ENCODE results near the gene C1QTNF5. TPM values are rescaled to one million over a fixed set of nuclear protein-coding genes. Genes with fewer than 3 reads are reported as not detected.

C1QTNF5 gene
- total and polyA plus RNA-seq, 2 experiments from 2014 or later, result 4.5 to 27.9 TPM

DNA sequence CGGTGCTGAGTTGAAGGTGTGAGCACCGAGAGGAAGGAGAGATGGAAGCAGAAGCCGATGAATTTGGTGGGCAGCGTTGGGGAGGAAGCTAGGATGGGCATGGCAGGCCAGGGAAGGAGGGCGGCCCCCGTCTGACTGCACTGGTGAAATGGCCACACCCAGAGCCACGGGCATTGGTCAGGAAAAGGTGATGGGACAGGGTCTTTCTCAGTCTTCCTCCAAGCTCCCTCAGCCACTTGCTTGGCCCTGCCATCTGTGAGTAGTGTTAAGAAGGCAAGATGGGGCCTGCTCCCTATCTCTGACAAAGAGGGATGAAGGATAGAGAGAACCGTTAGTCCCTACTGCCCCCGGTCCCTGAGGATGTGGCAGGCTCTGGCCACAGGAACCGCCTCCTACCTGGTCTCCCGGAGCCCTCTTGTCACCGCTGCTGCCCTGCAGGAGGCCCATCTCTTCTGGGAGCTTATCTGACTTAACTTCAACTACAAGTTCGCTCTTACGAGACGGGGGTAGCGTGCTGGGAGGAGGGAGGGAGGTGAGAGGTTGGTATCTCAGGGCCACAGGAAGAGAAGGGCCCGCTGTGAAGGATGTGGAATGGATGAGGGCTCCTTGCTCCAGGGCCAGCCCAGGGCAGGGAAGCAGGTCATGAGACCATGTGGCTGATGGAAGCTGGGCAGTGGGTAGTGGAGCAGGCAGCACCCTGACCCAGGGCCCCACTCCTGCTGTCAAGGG is 30.6 kb downstream of the C1QTNF5 start:
- 78 to 82% methylated on average over 17 of the region's 17 CpGs for WGBS, 2 experiments (ENCODE audit: low coverage in 1 of 2, low lambda C conversion rate in 2 of 2, missing lambda C conversion rate in 2 of 2)
- DNase-seq, result no peak
- no peak overlapping the region for H3K4me2 ChIP-seq (ENCODE audit: unreplicated experiment)
- no peaks in the 10 kb centered on the region for H3K79me2 ChIP-seq (ENCODE audit: insufficient read depth)
- no peaks in the 10 kb centered on the region for H3K36me3 ChIP-seq (ENCODE audit: low read depth)
- H2AFZ ChIP-seq, result no peak overlapping the region
- no peaks in the 10 kb centered on the region for H3K9me2 ChIP-seq (ENCODE audit: insufficient read depth)
- H3K4me1 ChIP-seq (ENCODE audit: insufficient read depth), result peaks cover 8% of the 10 kb centered on the region; the same call in 1 of the 2 replicates
- no peak for TF ChIP-seq EZH2phosphoT487 (IDR thresholded peaks at IDR 0.05; ENCODE audit: insufficient read depth, low read depth)
- no peak for TF ChIP-seq EZH2 (IDR thresholded peaks at IDR 0.05; ENCODE audit: insufficient read depth, poor library complexity, severe bottlenecking)
- no peak overlapping the region for H3K4me3 ChIP-seq
- no peaks in the 10 kb centered on the region for H3K27me3 ChIP-seq (replicated peaks; ENCODE audit: insufficient read depth)
- no peak overlapping the region for H3K27ac ChIP-seq
- in situ Hi-C loops (cut with MboI), result no loop called here
- 0 out of 2 replicates have a peak, but pooled peaks cover 17% of the 10 kb centered on the region for H3F3A ChIP-seq (ENCODE audit: insufficient read depth)
- H4K20me1 ChIP-seq (ENCODE audit: insufficient read depth), result no peaks in the 10 kb centered on the region
- no peaks in the 10 kb centered on the region for H3K9me3 ChIP-seq (ENCODE audit: low read depth)
- H3K9ac ChIP-seq, result no peak overlapping the region

GRCh38 chr11:119309411-119309810 is 31.3 kb downstream of the C1QTNF5 start:
- in situ Hi-C loops (cut with MboI), result no loop called here
- H3K36me3 ChIP-seq (ENCODE audit: low read depth), result no peaks in the 10 kb centered on the region
- no peak for DNase-seq

DNA sequence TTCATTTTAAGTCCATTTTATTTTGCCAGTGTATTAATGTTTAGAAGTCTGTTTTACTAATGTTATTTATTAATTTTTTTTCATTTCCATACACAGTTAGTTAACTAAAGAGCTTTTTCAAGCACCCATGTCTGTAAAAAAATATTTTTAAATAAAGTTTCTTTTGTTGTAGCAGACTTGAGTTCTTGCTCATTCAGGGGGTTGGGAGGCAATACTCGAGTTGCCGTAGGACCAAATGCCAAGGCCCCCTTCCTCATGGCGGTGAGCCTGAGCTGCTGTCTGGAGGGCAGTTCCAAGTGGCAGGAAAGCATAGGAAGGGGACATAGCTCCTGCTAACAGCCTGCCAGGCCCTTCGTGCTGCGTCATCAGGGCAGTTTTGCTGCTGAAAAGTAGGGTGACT is 32.7 kb downstream of the C1QTNF5 start:
- Histone ChIP-seq H3K36me3 (ENCODE audit: low read depth) (peaks cover 12% of the 10 kb centered on the region; the same call in 1 of the 2 replicates), H3F3A (ENCODE audit: insufficient read depth) (0 out of 2 replicates have a peak, but pooled peaks cover 17% of the 10 kb centered on the region), H3K27me3 (replicated peaks; ENCODE audit: insufficient read depth) (no peaks in the 10 kb centered on the region)

More at GRCh38 chr11:119309411-119309810, 31.3 kb downstream of the C1QTNF5 start:
- H3K27me3 ChIP-seq (replicated peaks; ENCODE audit: insufficient read depth), result no peaks in the 10 kb centered on the region
- no peaks in the 10 kb centered on the region for H3K79me2 ChIP-seq (ENCODE audit: insufficient read depth)
- H3K9me3 ChIP-seq (ENCODE audit: low read depth), result no peaks in the 10 kb centered on the region
- H3K9me2 ChIP-seq (ENCODE audit: insufficient read depth), result no peaks in the 10 kb centered on the region
- H3F3A ChIP-seq (ENCODE audit: insufficient read depth), result 0 out of 2 replicates have a peak, but pooled peaks cover 17% of the 10 kb centered on the region
- no peak overlapping the region for H3K4me2 ChIP-seq (ENCODE audit: unreplicated experiment)
- H3K4me3 ChIP-seq, result no peak overlapping the region
- no peak overlapping the region for H2AFZ ChIP-seq
- peaks cover 8% of the 10 kb centered on the region; the same call in 1 of the 2 replicates for H3K4me1 ChIP-seq (ENCODE audit: insufficient read depth)
- 87% methylated on average over 11 of the region's 11 CpGs for WGBS, 2 experiments (ENCODE audit: low coverage in 1 of 2, low lambda C conversion rate in 2 of 2, missing lambda C conversion rate in 2 of 2)
- H3K9ac ChIP-seq, result no peak overlapping the region
- no peak for TF ChIP-seq EZH2 (IDR thresholded peaks at IDR 0.05; ENCODE audit: insufficient read depth, poor library complexity, severe bottlenecking)
- TF ChIP-seq EZH2phosphoT487 (IDR thresholded peaks at IDR 0.05; ENCODE audit: insufficient read depth, low read depth), result no peak
- H4K20me1 ChIP-seq (ENCODE audit: insufficient read depth), result no peaks in the 10 kb centered on the region
- H3K27ac ChIP-seq, result no peak overlapping the region

GRCh38 chr11:119307219-119307618 is 33.5 kb downstream of the C1QTNF5 start:
- TF ChIP-seq EZH2phosphoT487 (IDR thresholded peaks at IDR 0.05; ENCODE audit: insufficient read depth, low read depth) (no peak), EZH2 (IDR thresholded peaks at IDR 0.05; ENCODE audit: insufficient read depth, poor library complexity, severe bottlenecking) (no peak)
- in situ Hi-C loops (cut with MboI), result no loop called here
- Histone ChIP-seq H3K79me2 (ENCODE audit: insufficient read depth) (no peaks in the 10 kb centered on the region), H3K27me3 (replicated peaks; ENCODE audit: insufficient read depth) (no peaks in the 10 kb centered on the region), H3K4me2 (ENCODE audit: unreplicated experiment) (no peak overlapping the region), H3K36me3 (ENCODE audit: low read depth) (peaks cover 19% of the 10 kb centered on the region), H3K4me3 (no peak overlapping the region), H3K27ac (no peak overlapping the region), H2AFZ (no peak overlapping the region), H3K9me2 (ENCODE audit: insufficient read depth) (no peaks in the 10 kb centered on the region), H3K4me1 (ENCODE audit: insufficient read depth) (peaks cover 8% of the 10 kb centered on the region; the same call in 1 of the 2 replicates), H3K9me3 (ENCODE audit: low read depth) (no peaks in the 10 kb centered on the region), H4K20me1 (ENCODE audit: insufficient read depth) (no peaks in the 10 kb centered on the region), H3F3A (ENCODE audit: insufficient read depth) (0 out of 2 replicates have a peak, but pooled peaks cover 17% of the 10 kb centered on the region), H3K9ac (no peak overlapping the region)
- 20 to 75% methylated on average over 1 of the region's 1 CpG for WGBS, 2 experiments (ENCODE audit: low coverage in 1 of 2, low lambda C conversion rate in 2 of 2, missing lambda C conversion rate in 2 of 2)
- DNase-seq, result no peak

More for the DNA sequence above, 32.7 kb downstream of the C1QTNF5 start:
- H4K20me1 ChIP-seq (ENCODE audit: insufficient read depth), result no peaks in the 10 kb centered on the region
- no peak for TF ChIP-seq EZH2phosphoT487 (IDR thresholded peaks at IDR 0.05; ENCODE audit: insufficient read depth, low read depth)
- TF ChIP-seq EZH2 (IDR thresholded peaks at IDR 0.05; ENCODE audit: insufficient read depth, poor library complexity, severe bottlenecking), result no peak
- no peaks in the 10 kb centered on the region for H3K9me3 ChIP-seq (ENCODE audit: low read depth)
- H3K79me2 ChIP-seq (ENCODE audit: insufficient read depth), result no peaks in the 10 kb centered on the region
- DNase-seq, result no peak
- H3K4me3 ChIP-seq, result no peak overlapping the region
- H3K9ac ChIP-seq, result no peak overlapping the region
- no peak overlapping the region for H3K27ac ChIP-seq
- no peak overlapping the region for H2AFZ ChIP-seq
- WGBS, 2 experiments (ENCODE audit: low coverage in 1 of 2, low lambda C conversion rate in 2 of 2, missing lambda C conversion rate in 2 of 2), result 82 to 86% methylated on average over 5 of the region's 5 CpGs
- no peaks in the 10 kb centered on the region for H3K9me2 ChIP-seq (ENCODE audit: insufficient read depth)
- H3K4me1 ChIP-seq (ENCODE audit: insufficient read depth), result peaks cover 8% of the 10 kb centered on the region; the same call in 1 of the 2 replicates
- in situ Hi-C loops (cut with MboI), result no loop called here
- no peak overlapping the region for H3K4me2 ChIP-seq (ENCODE audit: unreplicated experiment)

All from GM23248 (cell line).